VCaP (cell line): ENCODE results near the gene GNAT2.
A peak's percentile ranks its signal among the peaks of the same experiment; 100 is the strongest.

Experiments
- H3K27ac ChIP-seq: fragments of 450-650 bp; 2 replicates; pipeline ENCODE4 v1.5.1; 2017
- TF ChIP-seq, protein P1 (sequence below): fragments of 450-650 bp; conservative IDR thresholded peaks from 2 replicates; pipeline ENCODE4 v1.5.1; 2017; ENCODE audit warnings: mild to moderate bottlenecking, moderate library complexity

The GNAT2 gene

DNA sequence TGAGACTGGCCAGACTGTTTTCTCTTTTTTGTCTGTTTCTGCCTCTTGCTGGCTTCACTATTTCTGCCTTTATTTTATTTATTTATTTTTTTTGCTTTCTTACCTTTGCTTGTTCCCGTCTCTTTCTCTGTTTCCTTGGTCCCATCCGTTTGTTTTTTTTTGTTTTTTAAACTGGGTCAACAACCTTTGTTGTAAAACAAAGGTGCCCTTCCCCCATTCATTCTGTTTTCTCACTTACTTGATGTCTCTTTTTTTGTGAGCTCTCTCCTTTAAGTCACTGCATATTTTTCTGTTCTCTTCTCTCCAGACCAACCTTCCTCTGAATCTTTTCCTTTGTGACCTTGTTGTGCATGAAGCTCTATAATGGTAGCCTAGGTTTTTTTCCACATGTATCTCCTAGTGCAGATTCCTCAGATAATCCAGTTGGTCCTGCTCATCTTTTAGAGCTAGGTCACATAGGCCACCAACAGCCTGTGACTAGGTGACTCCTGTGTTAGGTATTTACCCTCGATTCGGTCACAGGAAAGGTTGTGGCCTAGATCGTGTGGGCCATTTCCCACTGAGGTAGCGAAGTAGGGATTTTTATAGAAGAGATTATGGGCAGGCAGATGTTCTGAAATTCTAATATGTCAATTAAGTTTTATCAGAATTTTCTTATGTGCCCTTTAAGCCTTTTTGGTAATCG, 55.1 kb downstream of the GNAT2 start:
- H3K27ac ChIP-seq: peak overlapping the region; percentile 73
- TF ChIP-seq, protein P1, sequence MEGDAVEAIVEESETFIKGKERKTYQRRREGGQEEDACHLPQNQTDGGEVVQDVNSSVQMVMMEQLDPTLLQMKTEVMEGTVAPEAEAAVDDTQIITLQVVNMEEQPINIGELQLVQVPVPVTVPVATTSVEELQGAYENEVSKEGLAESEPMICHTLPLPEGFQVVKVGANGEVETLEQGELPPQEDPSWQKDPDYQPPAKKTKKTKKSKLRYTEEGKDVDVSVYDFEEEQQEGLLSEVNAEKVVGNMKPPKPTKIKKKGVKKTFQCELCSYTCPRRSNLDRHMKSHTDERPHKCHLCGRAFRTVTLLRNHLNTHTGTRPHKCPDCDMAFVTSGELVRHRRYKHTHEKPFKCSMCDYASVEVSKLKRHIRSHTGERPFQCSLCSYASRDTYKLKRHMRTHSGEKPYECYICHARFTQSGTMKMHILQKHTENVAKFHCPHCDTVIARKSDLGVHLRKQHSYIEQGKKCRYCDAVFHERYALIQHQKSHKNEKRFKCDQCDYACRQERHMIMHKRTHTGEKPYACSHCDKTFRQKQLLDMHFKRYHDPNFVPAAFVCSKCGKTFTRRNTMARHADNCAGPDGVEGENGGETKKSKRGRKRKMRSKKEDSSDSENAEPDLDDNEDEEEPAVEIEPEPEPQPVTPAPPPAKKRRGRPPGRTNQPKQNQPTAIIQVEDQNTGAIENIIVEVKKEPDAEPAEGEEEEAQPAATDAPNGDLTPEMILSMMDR: no peak

DNA sequence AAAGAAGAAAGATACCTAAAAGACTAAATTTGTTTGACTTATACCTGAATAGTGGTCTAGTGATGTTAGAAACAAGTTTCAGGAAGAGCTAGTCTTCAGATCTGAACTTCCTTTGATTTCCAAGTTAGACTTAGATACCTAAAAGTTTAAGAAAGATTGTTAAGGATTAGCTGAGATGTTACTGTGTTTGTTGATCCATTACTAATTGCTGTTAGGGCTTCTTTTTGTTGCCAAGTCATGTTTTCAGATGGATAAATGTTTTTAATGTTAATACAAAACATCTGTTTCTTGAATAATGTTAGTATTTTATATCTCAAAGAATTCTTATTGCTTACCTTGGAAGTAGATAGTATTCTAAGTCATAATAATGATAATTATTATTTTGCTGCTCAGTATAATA, 59.4 kb downstream of the GNAT2 start:
- H3K27ac ChIP-seq: no peak overlapping the region
- TF ChIP-seq, protein P1: no peak

DNA sequence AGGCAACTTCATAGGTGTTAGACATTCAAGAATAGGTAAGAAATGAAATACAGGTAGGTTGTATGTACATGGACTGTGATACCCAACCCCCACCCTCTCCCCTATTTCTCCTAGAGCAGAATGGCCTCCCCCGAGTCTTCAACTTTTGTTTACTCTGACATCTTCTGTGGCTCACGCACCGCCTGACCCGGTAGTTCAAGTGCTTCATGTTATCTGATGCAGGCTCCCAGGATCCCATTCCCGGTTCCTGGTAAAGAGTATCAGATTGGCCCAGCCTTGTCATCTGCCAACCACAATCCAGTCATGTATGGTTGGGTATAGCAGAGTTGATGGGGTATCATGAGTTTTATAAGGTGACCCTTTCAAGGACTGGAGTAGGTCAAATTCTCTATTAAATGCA, 61.9 kb downstream of the GNAT2 start:
- H3K27ac ChIP-seq: no peak overlapping the region
- TF ChIP-seq, protein P1: no peak

DNA sequence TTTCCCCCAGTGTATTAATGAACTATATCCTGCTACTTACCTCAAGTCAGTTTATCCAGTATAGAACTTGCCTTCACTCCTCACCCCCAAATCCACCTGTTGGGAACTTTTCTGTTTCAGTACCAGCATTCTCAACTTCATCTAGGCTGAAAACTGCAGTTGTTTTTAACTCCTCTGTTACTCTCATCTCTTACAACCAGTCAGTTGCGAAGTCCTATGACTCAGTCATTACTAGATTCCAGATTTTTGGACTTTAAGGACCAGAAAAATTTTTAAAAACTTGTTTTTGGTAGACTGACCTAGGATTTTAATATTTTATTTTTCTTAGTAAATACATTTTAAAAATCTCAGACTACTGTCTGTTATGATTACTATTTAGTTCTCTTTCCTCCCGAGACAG, 62.9 kb downstream of the GNAT2 start:
- TF ChIP-seq, protein P1: no peak
- H3K27ac ChIP-seq: no peak overlapping the region
